Fibroblast of lung (primary cell): ENCODE data around the gene PGP. TPM values are rescaled to one million over a fixed set of nuclear protein-coding genes. Genes with fewer than 3 reads are reported as not detected.

Experiments used
- DNase-seq, 2 donors: peaks; one replicate each; pipeline versions ENCODE4 v3.0.0 to v3.0.0-alpha.2; 2010; ENCODE audit warnings: low read depth in 2 of 2
- H2AFZ ChIP-seq: 2 replicates; pipeline ENCODE4 v1.5.1; 2012; ENCODE audit warnings: low read length, control low read depth, inconsistent platforms
- H3K27ac ChIP-seq: 2 replicates; pipeline ENCODE4 v1.5.1; 2011; ENCODE audit warnings: low read length, control low read depth; ENCODE audit not compliant: insufficient read depth
- H3K27me3 ChIP-seq: 2 replicates; pipeline ENCODE4 v1.5.1; 2011; ENCODE audit warnings: mild to moderate bottlenecking, low read length; ENCODE audit not compliant: control insufficient read depth, insufficient read depth
- H3K36me3 ChIP-seq: 2 replicates; pipeline ENCODE4 v1.5.1; 2011; ENCODE audit warnings: low read length; ENCODE audit not compliant: control insufficient read depth, insufficient read depth
- H3K4me1 ChIP-seq: 2 replicates; pipeline ENCODE4 v1.5.1; 2011; ENCODE audit warnings: low read length; ENCODE audit not compliant: control insufficient read depth, insufficient read depth; ENCODE audit errors: extremely low read depth
- H3K4me2 ChIP-seq: 2 replicates; pipeline ENCODE4 v1.5.1; 2011; ENCODE audit warnings: low read length, control low read depth; ENCODE audit not compliant: insufficient read depth; ENCODE audit errors: extremely low read depth
- H3K4me3 ChIP-seq, 4 experiments: fragments of 200-600 bp in 1 of 4; sonication (generic) in 1 of 4; replicated peaks in 1 of 4; 2 replicates each; pipeline ENCODE4 v1.5.1; 2011 to 2016; ENCODE audit warnings: low read length in 4 of 4, low read depth in 3 of 4, mild to moderate bottlenecking in 3 of 4, control low read depth in 2 of 4, inconsistent platforms in 1 of 4, mixed read lengths in 1 of 4; ENCODE audit not compliant: insufficient read depth in 1 of 4; ENCODE audit errors: control extremely low read depth in 1 of 4
- H3K79me2 ChIP-seq: 2 replicates; pipeline ENCODE4 v1.5.1; 2012; ENCODE audit warnings: mild to moderate bottlenecking, low read length, inconsistent platforms; ENCODE audit not compliant: control insufficient read depth, insufficient read depth
- H3K9ac ChIP-seq: 2 replicates; pipeline ENCODE4 v1.5.1; 2011; ENCODE audit warnings: mild to moderate bottlenecking, low read length, control low read depth; ENCODE audit not compliant: insufficient read depth
- H3K9me3 ChIP-seq: 2 replicates; pipeline ENCODE4 v1.5.1; 2012; ENCODE audit warnings: low read depth, low read length; ENCODE audit not compliant: control insufficient read depth, insufficient read depth
- H4K20me1 ChIP-seq: 2 replicates; pipeline ENCODE4 v1.5.1; 2011; ENCODE audit warnings: low read length; ENCODE audit not compliant: control insufficient read depth, insufficient read depth; ENCODE audit errors: extremely low read depth
- CTCF ChIP-seq, 2 donors: IDR thresholded peaks in 1 of 2; conservative IDR thresholded peaks in 1 of 2; 1 replicate in 1 of 2; 2 replicates in 1 of 2; pipeline ENCODE4 v1.5.1; 2011 to 2012; ENCODE audit warnings: low read length in 2 of 2, control low read depth in 1 of 2, inconsistent platforms in 1 of 2, low read depth in 1 of 2, mild to moderate bottlenecking in 1 of 2
- EZH2 ChIP-seq: IDR thresholded peaks from 2 replicates; pipeline ENCODE4 v1.5.1; 2012; ENCODE audit warnings: low read length, control low read depth, mild to moderate bottlenecking; ENCODE audit errors: missing control alignments
- polyA plus RNA-seq, 2 donors: library from polyadenylated mRNA; depleted of rRNA in 1 of 2; stranded (reverse) in 1 of 2; unstranded in 1 of 2; fragments of >200 nt; gene quantifications; 2 replicates each; pipeline ENCODE4 v1.2.1, GENCODE V29; 2011 to 2012; ENCODE audit warnings: missing spikeins in 1 of 2
- total RNA-seq: library from RNA; depleted of rRNA; stranded (reverse); fragments of >200 nt; gene quantifications from 2 replicates; pipeline ENCODE4 v1.2.1, GENCODE V29; 2014

The PGP gene
- total and polyA plus RNA-seq, 2 donors (not counting 1 experiment from before 2014, with no cell fraction given) = 4.2 to 9.6 TPM

GRCh38 chr16:2231016-2231931 lies 16.6 kb upstream of the PGP start:
- Histone ChIP-seq H4K20me1 (no peaks in the 10 kb centered on the region), H3K4me1 (peaks cover 2% of the 10 kb centered on the region), H3K27ac (no peak overlapping the region), H3K9me3 (no peaks in the 10 kb centered on the region), H3K27me3 (no peaks in the 10 kb centered on the region), H3K4me3 (no peak overlapping the region), H2AFZ (no peak overlapping the region), H3K9ac (no peak overlapping the region), H3K36me3 (peaks cover 41% of the 10 kb centered on the region), H3K4me2 (no peak overlapping the region), H3K79me2 (peaks cover 16% of the 10 kb centered on the region)
- no peak for DNase-seq
- no peak for TF ChIP-seq CTCF (conservative IDR thresholded peaks at IDR 0.05 in 1 of 2, IDR thresholded peaks at IDR 0.05 in 1 of 2; ENCODE audit: low read depth in 1 of 2, low read length in 2 of 2)
- TF ChIP-seq EZH2 = no peak

- no peak overlapping the region for H3K27ac ChIP-seq
- H3K79me2 ChIP-seq = peaks cover 23% of the 10 kb centered on the region
- no peak overlapping the region for H3K4me2 ChIP-seq
- TF ChIP-seq CTCF (conservative IDR thresholded peaks at IDR 0.05 in 1 of 2, IDR thresholded peaks at IDR 0.05 in 1 of 2; ENCODE audit: low read depth in 1 of 2, low read length in 2 of 2) = no peak
- no peak for TF ChIP-seq EZH2
- no peaks in the 10 kb centered on the region for H3K9me3 ChIP-seq
- DNase-seq = no peak
- H3K4me1 ChIP-seq = peaks cover 2% of the 10 kb centered on the region
- no peaks in the 10 kb centered on the region for H4K20me1 ChIP-seq
- H3K9ac ChIP-seq = no peak overlapping the region
- H3K27me3 ChIP-seq = no peaks in the 10 kb centered on the region
- no peak overlapping the region for H2AFZ ChIP-seq
- peaks cover 38% of the 10 kb centered on the region for H3K36me3 ChIP-seq
- no peak overlapping the region for H3K4me3 ChIP-seq
These were observed 15.7 kb upstream of the PGP start for GRCh38 chr16:2230376-2230775.

GRCh38 chr16:2229632-2230250 lies 15.1 kb upstream of the PGP start:
- Histone ChIP-seq H3K27me3 (no peaks in the 10 kb centered on the region), H4K20me1 (no peaks in the 10 kb centered on the region), H2AFZ (no peak overlapping the region), H3K79me2 (peaks cover 29% of the 10 kb centered on the region), H3K4me2 (no peak overlapping the region), H3K4me1 (peaks cover 2% of the 10 kb centered on the region), H3K4me3 (no peak overlapping the region), H3K9ac (no peak overlapping the region), H3K27ac (no peak overlapping the region), H3K9me3 (no peaks in the 10 kb centered on the region), H3K36me3 (peaks cover 32% of the 10 kb centered on the region)
- TF ChIP-seq EZH2 (no peak), CTCF (conservative IDR thresholded peaks at IDR 0.05 in 1 of 2, IDR thresholded peaks at IDR 0.05 in 1 of 2; ENCODE audit: low read depth in 1 of 2, low read length in 2 of 2) (no peak)
- no peak for DNase-seq
